COR-L47 (cell line): ENCODE data around the gene KDELR1.

Experiments used
- DNase-seq: peaks from one replicate; lab custom pipeline; 2025; lab: John Stamatoyannopoulos, UW

KDELR1 gene

GRCh38 chr19:48342414-48342738 lies 49.0 kb downstream of the KDELR1 start:
- no peak for DNase-seq

GRCh38 chr19:48341515-48342413 lies 49.6 kb downstream of the KDELR1 start:
- DNase-seq: no peak

DNA sequence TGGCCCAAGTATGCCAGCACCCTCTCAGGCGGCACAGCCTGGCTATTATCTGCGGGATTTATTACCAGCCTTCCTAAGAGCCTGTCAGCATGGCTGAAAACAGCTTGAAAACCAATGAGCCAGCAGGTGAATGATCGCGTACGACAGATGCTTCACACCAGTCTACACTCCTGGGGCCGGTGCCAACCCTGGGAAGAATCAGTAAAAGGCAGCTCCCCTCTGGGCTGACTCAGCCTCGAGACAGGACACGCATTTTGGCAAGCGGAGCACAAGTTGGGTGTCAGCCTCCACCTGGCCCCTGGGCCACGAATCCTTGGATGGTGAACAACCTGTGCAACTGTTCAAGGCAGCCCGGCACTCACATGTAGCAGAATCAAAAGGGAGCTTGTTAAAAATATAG lies 50.4 kb downstream of the KDELR1 start:
- DNase-seq: peak; percentile 49

DNA sequence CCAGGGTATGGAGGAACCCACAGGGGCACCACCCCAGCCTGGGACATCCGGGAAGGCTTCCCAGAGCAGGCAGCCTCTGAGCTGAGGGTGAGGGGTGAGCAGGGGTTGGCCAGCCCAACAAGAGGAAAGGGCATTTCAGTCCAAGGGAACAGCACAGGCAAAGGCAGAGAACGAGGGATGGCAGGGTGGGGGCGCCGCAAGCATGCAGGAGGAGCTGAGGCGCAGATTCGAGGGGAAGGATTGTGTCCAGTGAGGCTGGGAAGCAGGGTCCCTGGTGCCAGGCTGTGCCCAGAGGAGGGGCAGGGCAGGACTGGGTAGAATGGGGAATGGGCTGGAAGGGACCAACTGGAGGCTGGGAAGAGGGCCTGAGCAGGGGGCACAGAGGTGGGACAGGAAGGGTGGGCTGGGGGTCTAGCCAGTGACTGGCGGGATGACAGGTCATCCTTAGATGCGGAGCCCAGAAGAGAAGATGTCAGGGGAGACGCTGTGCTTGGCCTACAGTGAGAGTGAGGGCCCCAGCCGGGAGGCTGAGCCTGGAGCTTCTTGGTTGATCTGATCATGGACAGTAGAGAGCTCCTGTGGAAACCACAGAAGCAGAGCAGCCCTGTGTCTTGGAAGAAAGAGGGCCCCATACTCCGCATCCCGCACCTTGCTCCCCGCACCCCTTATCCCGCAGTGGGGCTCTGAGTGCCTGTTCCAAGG lies 52.4 kb downstream of the KDELR1 start:
- DNase-seq: no peak

GRCh38 chr19:48338253-48338755 lies 53.0 kb downstream of the KDELR1 start:
- no peak for DNase-seq

- DNase-seq: peak; percentile 85
These were observed 57.6 kb downstream of the KDELR1 start for GRCh38 chr19:48333467-48334384.

- peak; percentile 100 for DNase-seq
These were observed 58.5 kb downstream of the KDELR1 start for GRCh38 chr19:48332662-48333466.
